Suprapubic skin (tissue), 4 donors: ENCODE results near the gene SPSB3. TPM values are rescaled to one million over a fixed set of nuclear protein-coding genes. Genes with fewer than 3 reads are reported as not detected.
A peak's percentile ranks its signal among the peaks of the same experiment; 100 is the strongest.

ENCODE experiments used
- DNase-seq, 2 donors: peaks; one replicate each; pipeline ENCODE4 v3.0.0-alpha.2; 2019; ENCODE audit warnings: low spot score in 2 of 2
- H3K27ac ChIP-seq: fragments of 200-600 bp; sonication (generic); one replicate; pipeline ENCODE4 v1.5.1; 2019
- H3K27me3 ChIP-seq: fragments of 200-600 bp; sonication (generic); one replicate; pipeline ENCODE4 v1.5.1; 2019
- H3K36me3 ChIP-seq: fragments of 200-600 bp; sonication (generic); one replicate; pipeline ENCODE4 v1.5.1; 2019
- H3K4me1 ChIP-seq: fragments of 200-600 bp; sonication (generic); one replicate; pipeline ENCODE4 v1.5.1; 2019
- H3K4me3 ChIP-seq: fragments of 200-600 bp; sonication (generic); one replicate; pipeline ENCODE4 v1.5.1; 2019; ENCODE audit warnings: mild to moderate bottlenecking
- H3K9me3 ChIP-seq: fragments of 200-600 bp; sonication (generic); one replicate; pipeline ENCODE4 v1.5.1; 2019
- EP300 ChIP-seq: sonication (generic); formaldehyde crosslinking; IDR thresholded peaks from one replicate; pipeline ENCODE4 v1.6.1; 2017; ENCODE audit warnings: antibody characterized with exemption
- POLR2A ChIP-seq, 2 donors: fragments of 450-650 bp; IDR thresholded peaks; one replicate each; pipeline ENCODE4 v1.6.1; 2017; ENCODE audit warnings: antibody characterized with exemption in 2 of 2, mild to moderate bottlenecking in 2 of 2, moderate library complexity in 2 of 2
- POLR2AphosphoS5 ChIP-seq, 3 donors: sonication (generic); formaldehyde crosslinking; IDR thresholded peaks; one replicate each; pipeline ENCODE4 v1.6.1; 2017; ENCODE audit warnings: antibody characterized with exemption in 3 of 3
- WGBS: methylation state at CpG from one replicate; pipeline ENCODE4 v1.1.5; 2018; 5-methylcytosine and 5-hydroxymethylcytosine counted together
- total RNA-seq, 4 donors: library from RNA; depleted of rRNA; stranded (reverse); fragments of >200 nt; gene quantifications; one replicate each; pipeline ENCODE4 v1.1.0, GENCODE V29; 2016
- TF ChIP-seq, protein P1 (sequence below), 2 donors: fragments of 200-600 bp in 1 of 2; fragments of 450-650 bp in 1 of 2; sonication (generic) in 1 of 2; IDR thresholded peaks; one replicate each; pipeline ENCODE4 v1.5.1; 2016 to 2019; ENCODE audit warnings: antibody characterized with exemption in 2 of 2, mild to moderate bottlenecking in 1 of 2, moderate library complexity in 1 of 2

Gene SPSB3
- total RNA-seq, 4 donors from 2014 or later, result 124 to 205 (median 156) TPM

DNA sequence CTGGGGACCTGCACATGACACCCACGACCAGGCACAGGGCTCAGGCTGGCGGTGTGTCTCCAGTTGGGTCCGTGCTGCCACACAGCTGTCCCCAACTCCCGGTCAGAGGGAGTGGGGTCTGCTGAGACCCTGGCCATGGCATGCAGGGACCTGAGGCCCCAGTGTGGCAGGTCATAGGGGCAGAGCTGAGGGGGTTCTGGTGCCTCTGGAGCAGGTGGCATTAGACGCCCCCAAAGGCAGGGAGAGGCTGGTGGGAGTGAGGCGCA is 4.6 kb upstream of the SPSB3 start:
- TF ChIP-seq POLR2A (IDR thresholded peaks at IDR 0.05) (no peak), EP300 (no peak)
- TF ChIP-seq, protein P1, sequence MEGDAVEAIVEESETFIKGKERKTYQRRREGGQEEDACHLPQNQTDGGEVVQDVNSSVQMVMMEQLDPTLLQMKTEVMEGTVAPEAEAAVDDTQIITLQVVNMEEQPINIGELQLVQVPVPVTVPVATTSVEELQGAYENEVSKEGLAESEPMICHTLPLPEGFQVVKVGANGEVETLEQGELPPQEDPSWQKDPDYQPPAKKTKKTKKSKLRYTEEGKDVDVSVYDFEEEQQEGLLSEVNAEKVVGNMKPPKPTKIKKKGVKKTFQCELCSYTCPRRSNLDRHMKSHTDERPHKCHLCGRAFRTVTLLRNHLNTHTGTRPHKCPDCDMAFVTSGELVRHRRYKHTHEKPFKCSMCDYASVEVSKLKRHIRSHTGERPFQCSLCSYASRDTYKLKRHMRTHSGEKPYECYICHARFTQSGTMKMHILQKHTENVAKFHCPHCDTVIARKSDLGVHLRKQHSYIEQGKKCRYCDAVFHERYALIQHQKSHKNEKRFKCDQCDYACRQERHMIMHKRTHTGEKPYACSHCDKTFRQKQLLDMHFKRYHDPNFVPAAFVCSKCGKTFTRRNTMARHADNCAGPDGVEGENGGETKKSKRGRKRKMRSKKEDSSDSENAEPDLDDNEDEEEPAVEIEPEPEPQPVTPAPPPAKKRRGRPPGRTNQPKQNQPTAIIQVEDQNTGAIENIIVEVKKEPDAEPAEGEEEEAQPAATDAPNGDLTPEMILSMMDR (IDR thresholded peaks at IDR 0.05), result no peak
- H3K27me3 ChIP-seq, result no peaks in the 10 kb centered on the region
- H3K4me3 ChIP-seq, result no peak overlapping the region
- no peak overlapping the region for H3K27ac ChIP-seq
- H3K36me3 ChIP-seq, result peaks cover 51% of the 10 kb centered on the region
- peaks cover 50% of the 10 kb centered on the region for H3K4me1 ChIP-seq
- peak in 1 of 2 donors; percentile 52 for DNase-seq
- no CpG with 5 or more reads among the region's 6 CpGs for WGBS
- H3K9me3 ChIP-seq, result no peaks in the 10 kb centered on the region

DNA sequence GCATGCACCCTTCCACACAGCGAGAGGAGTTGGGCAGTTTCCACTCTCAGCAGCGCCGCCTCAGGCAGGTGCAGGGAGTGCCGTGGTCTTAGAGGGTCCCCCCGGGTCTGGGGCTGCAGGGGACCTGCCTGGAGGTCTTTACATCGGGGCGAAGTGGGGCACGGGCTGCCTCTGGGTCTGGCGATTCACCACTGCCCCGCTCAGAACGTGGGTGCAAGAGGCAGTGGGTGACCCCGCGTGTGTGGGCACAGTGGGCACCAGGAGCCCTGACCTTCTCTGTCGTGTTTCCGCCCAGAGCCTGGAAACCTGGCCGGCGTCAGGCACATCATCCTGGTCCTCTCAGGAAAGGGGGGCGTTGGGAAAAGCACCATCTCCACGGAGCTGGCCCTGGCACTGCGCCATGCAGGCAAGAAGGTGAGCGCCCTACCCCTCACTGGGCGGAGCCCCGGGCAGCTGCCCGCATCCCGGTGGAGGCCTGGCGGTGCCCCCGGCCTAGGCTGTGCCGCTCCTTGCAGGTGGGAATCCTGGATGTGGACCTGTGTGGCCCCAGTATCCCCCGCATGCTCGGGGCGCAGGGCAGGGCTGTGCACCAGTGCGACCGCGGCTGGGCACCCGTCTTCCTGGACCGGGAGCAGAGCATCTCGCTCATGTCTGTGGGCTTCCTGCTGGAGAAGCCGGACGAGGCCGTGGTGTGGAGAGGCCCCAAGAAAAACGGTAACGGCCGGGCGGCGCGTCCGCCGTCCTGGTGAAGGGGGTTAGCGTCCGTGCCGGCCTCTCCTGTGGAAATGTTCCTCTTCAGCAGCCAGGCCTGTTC is 4.1 kb upstream of the SPSB3 start:
- H3K9me3 ChIP-seq, result no peaks in the 10 kb centered on the region
- H3K27me3 ChIP-seq, result no peaks in the 10 kb centered on the region
- TF ChIP-seq POLR2AphosphoS5 (IDR thresholded peaks at IDR 0.05) (no peak), EP300 (no peak), POLR2A (IDR thresholded peaks at IDR 0.05) (no peak)
- TF ChIP-seq, protein P1 (IDR thresholded peaks at IDR 0.05), result no peak
- no peak overlapping the region for H3K4me3 ChIP-seq
- peaks cover 54% of the 10 kb centered on the region for H3K4me1 ChIP-seq
- H3K36me3 ChIP-seq, result peaks cover 45% of the 10 kb centered on the region
- H3K27ac ChIP-seq, result no peak overlapping the region
- DNase-seq, result no peak
- 84% methylated on average over 28 of the region's 51 CpGs for WGBS

DNA sequence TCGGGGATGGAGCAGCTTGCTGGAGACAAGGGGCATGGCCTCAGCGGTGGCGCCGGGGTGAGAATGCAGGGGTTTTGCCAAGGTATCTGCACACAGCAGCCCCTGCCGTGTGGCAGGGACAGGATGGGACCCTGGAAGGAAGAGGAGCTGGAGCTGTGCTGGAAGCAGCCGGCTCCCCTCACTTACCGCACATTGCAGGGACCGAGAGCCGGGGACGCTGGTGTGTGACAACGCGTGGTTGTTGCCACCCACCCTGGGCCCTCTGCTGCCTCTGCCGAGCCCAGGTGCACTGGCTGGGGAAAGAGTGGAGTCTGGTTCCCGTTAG is 3.4 kb upstream of the SPSB3 start:
- no CpG with 5 or more reads among the region's 14 CpGs for WGBS
- H3K27me3 ChIP-seq, result no peaks in the 10 kb centered on the region
- H3K4me3 ChIP-seq, result no peak overlapping the region
- DNase-seq, result no peak
- H3K9me3 ChIP-seq, result no peaks in the 10 kb centered on the region
- H3K36me3 ChIP-seq, result peaks cover 39% of the 10 kb centered on the region
- H3K4me1 ChIP-seq, result peaks cover 61% of the 10 kb centered on the region
- TF ChIP-seq, protein P1 (IDR thresholded peaks at IDR 0.05), result no peak
- TF ChIP-seq POLR2AphosphoS5 (IDR thresholded peaks at IDR 0.05) (no peak), EP300 (no peak), POLR2A (IDR thresholded peaks at IDR 0.05) (no peak)
- H3K27ac ChIP-seq, result no peak overlapping the region

DNA sequence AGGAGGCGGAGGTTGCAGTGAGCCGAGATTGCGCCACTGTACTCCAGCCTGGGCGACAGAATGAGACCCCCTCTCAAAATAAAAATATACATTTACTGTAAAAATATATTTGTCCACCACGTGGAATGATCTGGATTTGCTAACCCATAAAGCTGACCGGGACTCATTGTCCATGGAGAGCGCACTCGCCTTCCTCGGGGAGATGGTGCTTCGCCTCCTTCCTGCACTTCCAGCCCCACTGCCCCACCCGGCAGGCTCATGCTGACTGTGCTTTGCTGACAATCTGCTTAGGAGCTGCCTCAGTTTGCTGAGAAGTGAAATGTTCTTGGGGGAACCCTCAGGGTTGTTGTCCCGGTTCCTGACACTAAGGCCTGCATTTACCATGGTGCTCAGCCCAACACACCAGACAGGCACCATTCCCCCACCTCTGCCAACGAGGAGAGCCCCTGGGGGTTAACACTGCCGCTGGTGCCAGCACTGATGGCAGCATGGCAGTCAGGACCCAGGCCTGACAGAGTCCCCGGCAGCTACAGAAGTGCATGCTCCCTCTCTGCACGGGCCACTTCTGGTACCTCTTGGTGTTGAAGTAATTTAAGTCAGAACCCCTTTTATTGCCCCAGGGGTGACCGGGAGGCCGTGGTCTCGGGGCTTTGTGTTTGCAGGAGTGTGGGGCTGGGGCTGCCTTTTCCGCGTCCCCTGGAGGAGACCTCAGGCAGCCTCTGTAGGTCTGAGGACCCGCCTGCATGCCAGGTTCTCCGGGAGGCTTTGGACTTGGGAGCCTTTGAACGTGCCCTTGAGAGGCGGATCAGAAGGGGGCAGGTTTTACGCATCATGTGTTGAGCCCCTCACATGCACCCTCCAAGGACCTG is 2.8 kb upstream of the SPSB3 start:
- TF ChIP-seq, protein P1 (IDR thresholded peaks at IDR 0.05), result no peak
- TF ChIP-seq EP300, result no peak
- no peak for TF ChIP-seq POLR2AphosphoS5 (IDR thresholded peaks at IDR 0.05)
- 83% methylated on average over 21 of the region's 26 CpGs for WGBS
- Histone ChIP-seq H3K4me3 (no peak overlapping the region), H3K27me3 (no peaks in the 10 kb centered on the region), H3K9me3 (no peaks in the 10 kb centered on the region), H3K27ac (no peak overlapping the region), H3K4me1 (peaks cover 65% of the 10 kb centered on the region), H3K36me3 (peaks cover 35% of the 10 kb centered on the region)
- DNase-seq, result no peak

DNA sequence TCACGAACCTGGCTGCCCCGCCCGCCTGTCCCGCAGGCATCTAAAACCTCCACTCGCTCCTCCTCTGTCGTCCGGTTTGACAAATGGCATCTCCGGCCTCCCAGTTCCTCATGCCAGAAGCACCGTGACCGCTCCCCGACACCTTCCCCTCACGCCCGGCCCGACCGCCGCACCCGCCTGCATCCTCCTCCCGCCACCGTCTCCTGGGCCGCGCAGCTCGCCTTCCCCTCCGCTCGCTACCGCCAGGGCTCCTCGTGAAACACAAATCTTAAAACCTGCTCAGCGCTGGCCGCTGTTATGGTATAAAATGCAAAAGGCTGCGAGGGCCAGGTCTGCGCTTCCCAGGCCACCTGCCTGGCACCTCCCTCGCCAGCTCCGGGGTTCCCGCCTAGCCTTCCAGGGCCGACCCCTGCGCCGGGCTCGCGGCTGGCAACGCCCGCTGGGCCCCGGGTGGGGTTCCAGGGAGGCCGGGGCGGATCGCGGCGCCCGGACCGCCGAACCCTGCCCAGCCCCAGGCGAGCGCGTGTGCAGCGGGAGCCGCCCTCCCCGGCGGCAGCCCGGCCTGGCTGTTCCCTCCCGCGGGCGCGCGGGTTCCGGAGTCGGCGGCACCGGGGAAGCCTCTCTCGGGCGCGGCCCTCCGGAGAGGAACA is 488 bp downstream of the SPSB3 start:
- peak overlapping the region; percentile 79 for H3K4me3 ChIP-seq
- DNase-seq, result no peak
- TF ChIP-seq EP300, result no peak
- TF ChIP-seq POLR2AphosphoS5 (IDR thresholded peaks at IDR 0.05), result no peak
- TF ChIP-seq POLR2A (IDR thresholded peaks at IDR 0.05), result no peak
- TF ChIP-seq, protein P1 (IDR thresholded peaks at IDR 0.05), result no peak
- H3K27ac ChIP-seq, result peak overlapping the region; percentile 91
- H3K27me3 ChIP-seq, result no peaks in the 10 kb centered on the region
- under 1% methylated on average over 34 of the region's 70 CpGs for WGBS
- no peaks in the 10 kb centered on the region for H3K9me3 ChIP-seq
- H3K36me3 ChIP-seq, result peaks cover 40% of the 10 kb centered on the region
- H3K4me1 ChIP-seq, result peaks cover 45% of the 10 kb centered on the region
